DND-41 (cell line): ENCODE data around the gene GPNMB.

Source experiments
- ATAC-seq: fragments of 200-7000 bp; cut with Tn5 transposase; 3 replicates; pipeline ENCODE4 v1.9.1; 2021; ENCODE audit warnings: low read depth; ENCODE audit not compliant: insufficient read depth
- DNase-seq: peaks from one replicate; pipeline ENCODE4 v3.0.0-alpha.2; 2020
- H2AFZ ChIP-seq: 2 replicates; pipeline ENCODE4 v1.6.0; 2012; ENCODE audit warnings: low read depth, low read length
- H3K27ac ChIP-seq: 2 replicates; pipeline ENCODE4 v1.5.1; 2012; ENCODE audit warnings: low read length, inconsistent platforms
- H3K27me3 ChIP-seq: fragments of 200-600 bp; sonication (generic); 2 replicates; pipeline ENCODE4 v1.6.0; 2012; ENCODE audit warnings: low read length, mild to moderate bottlenecking, inconsistent platforms; ENCODE audit not compliant: insufficient read depth, poor library complexity
- H3K36me3 ChIP-seq: 2 replicates; pipeline ENCODE4 v1.5.1; 2012; ENCODE audit warnings: low read length, inconsistent platforms; ENCODE audit not compliant: insufficient read depth
- H3K4me1 ChIP-seq: 2 replicates; pipeline ENCODE4 v1.5.1; 2012; ENCODE audit warnings: mild to moderate bottlenecking, low read length; ENCODE audit not compliant: insufficient read depth
- H3K4me2 ChIP-seq: 2 replicates; pipeline ENCODE4 v1.6.0; 2012; ENCODE audit warnings: mild to moderate bottlenecking, moderate library complexity, low read length, inconsistent platforms; ENCODE audit not compliant: insufficient read depth
- H3K4me3 ChIP-seq, 2 experiments: fragments of 200-600 bp in 1 of 2; shearing (Covaris generic) in 1 of 2; 2 replicates each; pipeline ENCODE4 v1.5.1; 2012 to 2016; ENCODE audit warnings: inconsistent platforms in 2 of 2, low read length in 2 of 2, mild to moderate bottlenecking in 2 of 2, low read depth in 1 of 2, moderate library complexity in 1 of 2
- H3K79me2 ChIP-seq: 2 replicates; pipeline ENCODE4 v1.6.0; 2012; ENCODE audit warnings: low read length, inconsistent platforms; ENCODE audit not compliant: insufficient read depth
- H3K9ac ChIP-seq: 2 replicates; pipeline ENCODE4 v1.6.0; 2012; ENCODE audit warnings: low read depth, mild to moderate bottlenecking, inconsistent platforms, low read length, moderate library complexity
- H3K9me3 ChIP-seq: 2 replicates; pipeline ENCODE4 v1.5.1; 2012; ENCODE audit warnings: low read length, moderate library complexity, mild to moderate bottlenecking, inconsistent platforms; ENCODE audit not compliant: insufficient read depth, severe bottlenecking
- H4K20me1 ChIP-seq: 2 replicates; pipeline ENCODE4 v1.6.0; 2012; ENCODE audit warnings: low read length; ENCODE audit not compliant: insufficient read depth
- CTCF ChIP-seq: IDR thresholded peaks from 2 replicates; pipeline ENCODE4 v1.5.1; 2012; ENCODE audit warnings: borderline replicate concordance, low read length, moderate library complexity, mild to moderate bottlenecking; ENCODE audit not compliant: poor library complexity, severe bottlenecking; ENCODE audit errors: extremely low read depth
- EZH2 ChIP-seq: IDR thresholded peaks from 3 replicates; pipeline ENCODE4 v1.6.1; 2012; ENCODE audit warnings: borderline replicate concordance, low read depth, mild to moderate bottlenecking, moderate library complexity, low read length, inconsistent platforms; ENCODE audit not compliant: severe bottlenecking

GPNMB gene

DNA sequence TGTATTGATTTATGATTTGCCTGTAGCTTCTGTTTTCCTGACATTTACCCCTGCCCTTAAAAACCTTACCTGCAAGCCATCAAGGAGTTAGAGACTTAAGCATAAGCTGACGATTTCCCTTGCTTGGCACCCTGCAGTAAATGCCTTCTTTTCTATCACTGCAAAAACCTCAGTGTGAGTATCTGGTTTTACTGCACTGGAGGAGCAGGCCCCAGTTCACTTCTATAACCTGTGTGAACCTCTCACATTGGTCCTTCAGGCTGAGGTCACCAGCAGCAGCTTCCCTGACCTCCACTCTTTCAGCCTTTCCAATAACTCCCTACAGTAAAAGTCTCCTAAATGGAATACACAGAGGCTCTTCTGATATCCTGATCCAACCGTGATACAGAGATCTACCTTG, 34.2 kb upstream of the GPNMB start:
- no peak overlapping the region for H3K9ac ChIP-seq
- peaks cover 13% of the 10 kb centered on the region for H3K27me3 ChIP-seq
- no peak overlapping the region for H2AFZ ChIP-seq
- no peak overlapping the region for H3K27ac ChIP-seq
- TF ChIP-seq EZH2 (no peak), CTCF (no peak)
- H3K4me2 ChIP-seq: no peak overlapping the region
- H3K4me3 ChIP-seq: no peak overlapping the region
- H3K79me2 ChIP-seq: no peaks in the 10 kb centered on the region
- H3K9me3 ChIP-seq: no peaks in the 10 kb centered on the region
- no peaks in the 10 kb centered on the region for H3K36me3 ChIP-seq
- ATAC-seq (no peak), DNase-seq (no peak)
- no peaks in the 10 kb centered on the region for H4K20me1 ChIP-seq
- no peaks in the 10 kb centered on the region for H3K4me1 ChIP-seq

GRCh38 chr7:23212841-23213240, 33.7 kb upstream of the GPNMB start:
- H2AFZ ChIP-seq: no peak overlapping the region
- H4K20me1 ChIP-seq: no peaks in the 10 kb centered on the region
- peaks cover 13% of the 10 kb centered on the region for H3K27me3 ChIP-seq
- H3K27ac ChIP-seq: no peak overlapping the region
- H3K4me3 ChIP-seq: no peak overlapping the region
- ATAC-seq: no peak
- H3K9ac ChIP-seq: no peak overlapping the region
- H3K9me3 ChIP-seq: no peaks in the 10 kb centered on the region
- no peak overlapping the region for H3K4me2 ChIP-seq
- H3K4me1 ChIP-seq: no peaks in the 10 kb centered on the region
- no peak for TF ChIP-seq EZH2
- no peak for TF ChIP-seq CTCF
- no peak for DNase-seq
- H3K36me3 ChIP-seq: no peaks in the 10 kb centered on the region
- H3K79me2 ChIP-seq: no peaks in the 10 kb centered on the region

DNA sequence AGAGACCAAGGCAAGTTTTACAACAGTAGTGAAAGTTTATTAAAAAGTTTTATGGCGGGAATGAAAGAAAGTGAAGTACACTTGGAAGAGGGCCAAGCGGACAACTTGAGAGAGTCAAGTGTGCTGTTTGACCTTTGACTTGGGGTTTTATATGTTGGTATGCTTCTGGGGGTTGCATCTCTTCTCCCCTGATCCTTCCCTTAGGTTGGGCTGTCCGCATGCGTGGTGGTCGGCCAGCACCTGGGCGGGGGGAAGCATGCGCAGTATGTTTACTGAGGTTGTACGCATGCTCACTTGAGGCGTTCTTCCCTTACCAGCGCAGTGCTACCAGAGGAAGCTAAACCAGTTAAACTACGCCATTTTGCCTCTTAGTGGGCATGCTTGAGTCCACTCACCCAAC, 32.8 kb upstream of the GPNMB start:
- no peak for DNase-seq
- no peaks in the 10 kb centered on the region for H4K20me1 ChIP-seq
- no peak for TF ChIP-seq EZH2
- no peak for TF ChIP-seq CTCF
- no peak overlapping the region for H3K9ac ChIP-seq
- no peak overlapping the region for H3K4me2 ChIP-seq
- H3K9me3 ChIP-seq: no peaks in the 10 kb centered on the region
- H3K4me3 ChIP-seq: no peak overlapping the region
- H3K36me3 ChIP-seq: no peaks in the 10 kb centered on the region
- peaks cover 22% of the 10 kb centered on the region for H3K27me3 ChIP-seq
- no peaks in the 10 kb centered on the region for H3K4me1 ChIP-seq
- H2AFZ ChIP-seq: no peak overlapping the region
- no peak overlapping the region for H3K27ac ChIP-seq
- H3K79me2 ChIP-seq: no peaks in the 10 kb centered on the region
- ATAC-seq: no peak

GRCh38 chr7:23214423-23214822, 32.2 kb upstream of the GPNMB start:
- no peaks in the 10 kb centered on the region for H3K4me1 ChIP-seq
- H2AFZ ChIP-seq: no peak overlapping the region
- DNase-seq: no peak
- H3K9me3 ChIP-seq: no peaks in the 10 kb centered on the region
- H3K9ac ChIP-seq: no peak overlapping the region
- no peak overlapping the region for H3K4me3 ChIP-seq
- H3K36me3 ChIP-seq: no peaks in the 10 kb centered on the region
- H3K27ac ChIP-seq: no peak overlapping the region
- H3K27me3 ChIP-seq: peaks cover 23% of the 10 kb centered on the region
- TF ChIP-seq EZH2 (no peak), CTCF (no peak)
- H3K4me2 ChIP-seq: no peak overlapping the region
- no peaks in the 10 kb centered on the region for H4K20me1 ChIP-seq
- H3K79me2 ChIP-seq: no peaks in the 10 kb centered on the region
- ATAC-seq: no peak
